ENCODE measurements around the gene MBD3L2B.

The MBD3L2B gene

DNA sequence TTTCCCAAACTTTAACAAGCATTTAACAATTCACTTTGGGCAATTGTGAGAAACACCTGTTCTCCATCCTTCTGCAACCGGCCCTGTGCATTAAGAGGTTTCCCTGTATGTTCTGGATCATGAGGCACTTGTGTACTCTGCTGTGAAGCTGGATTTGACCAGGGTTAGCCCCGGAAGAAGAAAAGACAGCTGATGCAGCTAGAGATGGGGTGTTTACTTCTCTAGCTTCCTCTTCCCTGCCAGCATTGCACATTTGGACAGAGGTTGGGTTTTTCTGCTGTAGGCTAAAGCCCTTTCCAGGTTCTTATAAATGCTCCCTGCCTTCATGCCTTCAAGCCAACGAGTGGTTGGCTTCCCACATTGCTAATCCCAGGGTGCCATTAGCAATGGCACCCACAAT is 20.9 kb downstream of the MBD3L2B start:
- TF ChIP-seq, protein P1, sequence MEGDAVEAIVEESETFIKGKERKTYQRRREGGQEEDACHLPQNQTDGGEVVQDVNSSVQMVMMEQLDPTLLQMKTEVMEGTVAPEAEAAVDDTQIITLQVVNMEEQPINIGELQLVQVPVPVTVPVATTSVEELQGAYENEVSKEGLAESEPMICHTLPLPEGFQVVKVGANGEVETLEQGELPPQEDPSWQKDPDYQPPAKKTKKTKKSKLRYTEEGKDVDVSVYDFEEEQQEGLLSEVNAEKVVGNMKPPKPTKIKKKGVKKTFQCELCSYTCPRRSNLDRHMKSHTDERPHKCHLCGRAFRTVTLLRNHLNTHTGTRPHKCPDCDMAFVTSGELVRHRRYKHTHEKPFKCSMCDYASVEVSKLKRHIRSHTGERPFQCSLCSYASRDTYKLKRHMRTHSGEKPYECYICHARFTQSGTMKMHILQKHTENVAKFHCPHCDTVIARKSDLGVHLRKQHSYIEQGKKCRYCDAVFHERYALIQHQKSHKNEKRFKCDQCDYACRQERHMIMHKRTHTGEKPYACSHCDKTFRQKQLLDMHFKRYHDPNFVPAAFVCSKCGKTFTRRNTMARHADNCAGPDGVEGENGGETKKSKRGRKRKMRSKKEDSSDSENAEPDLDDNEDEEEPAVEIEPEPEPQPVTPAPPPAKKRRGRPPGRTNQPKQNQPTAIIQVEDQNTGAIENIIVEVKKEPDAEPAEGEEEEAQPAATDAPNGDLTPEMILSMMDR (IDR thresholded peaks at IDR 0.05; ENCODE audit: insufficient read depth, low read depth, low read length, missing control alignments) = no peak
- no peak for DNase-seq (ENCODE audit: low read depth)

DNA sequence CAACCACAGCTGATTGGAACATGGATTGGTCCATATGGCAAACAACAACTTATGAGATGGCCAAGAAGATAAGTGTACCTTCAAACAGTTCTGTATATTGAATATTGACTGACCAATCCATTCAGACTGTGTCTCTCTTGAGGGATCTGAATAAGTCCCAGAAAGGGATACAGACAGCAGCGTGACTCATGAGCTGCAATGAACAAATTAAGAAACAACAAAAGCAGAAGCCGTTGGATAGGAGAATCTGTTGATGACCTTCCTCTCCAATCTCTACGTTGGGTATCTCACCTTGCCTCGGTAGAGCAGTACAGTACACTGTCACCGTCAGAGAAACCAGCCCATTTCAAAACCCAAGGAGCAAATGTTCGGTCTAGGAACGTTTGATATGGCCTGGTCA is 21.3 kb downstream of the MBD3L2B start:
- TF ChIP-seq, protein P1 (IDR thresholded peaks at IDR 0.05; ENCODE audit: insufficient read depth, low read depth, low read length, missing control alignments) = no peak
- DNase-seq (ENCODE audit: low read depth) = no peak
- H3K4me3 ChIP-seq (ENCODE audit: low read depth, low read length) = no peak overlapping the region

More for the DNA sequence above, 20.9 kb downstream of the MBD3L2B start:
- no peak overlapping the region for H3K4me3 ChIP-seq (ENCODE audit: low read depth, low read length)

DNA sequence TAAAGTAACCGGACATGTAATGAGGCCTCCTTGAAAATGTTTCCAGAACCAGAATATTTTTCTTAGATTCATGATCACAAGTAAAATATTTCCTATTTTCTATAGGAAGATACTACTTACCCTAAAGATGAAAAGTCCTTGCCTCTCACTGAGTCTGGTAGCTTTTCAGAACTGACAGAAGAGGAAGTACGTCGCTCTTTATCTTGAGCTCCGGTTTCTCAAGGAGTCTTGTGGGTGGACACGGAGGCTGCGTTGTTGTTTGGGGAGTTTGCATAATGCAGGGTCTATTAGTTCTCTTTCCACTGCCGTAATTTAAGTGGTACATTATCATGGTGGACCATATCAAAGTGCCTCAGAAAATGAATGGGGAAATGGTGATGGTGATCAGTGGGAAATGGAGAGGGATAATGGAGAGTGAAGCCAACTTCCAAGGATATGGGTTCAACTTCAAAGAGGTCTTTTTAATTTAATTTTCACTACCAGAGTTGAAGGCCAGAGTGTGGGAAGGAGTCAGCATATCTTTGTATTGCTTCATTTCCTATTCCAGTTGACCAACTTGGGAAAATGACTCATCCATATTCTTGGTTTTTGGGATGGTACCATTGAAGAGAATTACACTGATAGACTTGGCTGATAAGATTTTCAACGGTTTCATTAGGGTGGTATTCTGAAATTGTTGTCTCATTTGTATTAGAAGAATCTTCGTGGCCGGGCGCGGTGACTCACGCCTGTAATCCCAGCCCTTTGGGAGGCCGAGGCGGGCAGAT is 23.4 kb downstream of the MBD3L2B start:
- TF ChIP-seq, protein P1 (IDR thresholded peaks at IDR 0.05; ENCODE audit: insufficient read depth, low read depth, low read length, missing control alignments) = no peak
- no peak overlapping the region for H3K4me3 ChIP-seq (ENCODE audit: low read depth, low read length)
- no peak for DNase-seq (ENCODE audit: low read depth)

DNA sequence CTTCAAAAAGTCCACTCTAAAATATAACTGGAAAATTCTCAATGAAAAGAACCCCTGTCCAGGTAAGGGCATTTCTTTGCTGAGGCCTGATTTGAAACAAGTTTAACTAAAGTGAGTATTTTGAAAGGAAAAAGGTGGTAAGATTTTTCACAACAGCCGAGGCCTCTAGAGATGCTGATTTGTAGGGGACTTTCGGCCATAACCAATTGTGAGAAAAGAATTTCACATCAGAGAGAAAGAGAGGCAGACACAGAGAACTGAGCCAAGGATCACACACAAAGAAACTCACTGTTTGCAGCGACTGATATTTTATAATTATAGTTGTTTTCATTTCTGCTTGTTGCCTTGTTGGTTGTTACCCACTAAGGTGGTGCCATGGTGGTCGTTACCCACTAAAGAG is 24.4 kb downstream of the MBD3L2B start:
- no peak for DNase-seq (ENCODE audit: low read depth)
- H3K4me3 ChIP-seq (ENCODE audit: low read depth, low read length) = no peak overlapping the region
- TF ChIP-seq, protein P1 (IDR thresholded peaks at IDR 0.05; ENCODE audit: insufficient read depth, low read depth, low read length, missing control alignments) = no peak

DNA sequence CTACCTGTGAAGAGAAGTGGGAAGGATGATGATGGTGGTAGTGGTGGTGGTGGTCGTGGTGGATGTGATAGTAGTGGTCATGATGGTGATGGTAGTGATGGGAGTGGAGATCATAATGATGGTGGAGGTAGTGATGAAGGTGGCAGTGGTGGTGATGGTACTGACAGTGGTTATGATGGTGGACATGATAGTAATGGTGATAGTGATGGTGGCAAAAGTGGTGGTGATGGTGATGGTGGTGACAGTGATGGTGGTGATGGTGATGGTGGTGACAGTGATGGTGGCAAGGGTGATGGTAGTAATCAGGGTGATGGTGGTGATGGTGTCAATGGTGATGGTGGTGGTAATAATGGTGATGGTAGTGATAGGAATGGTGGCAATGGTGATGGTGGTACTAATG is 26.2 kb downstream of the MBD3L2B start:
- TF ChIP-seq, protein P1 (IDR thresholded peaks at IDR 0.05; ENCODE audit: insufficient read depth, low read depth, low read length, missing control alignments) = no peak
- no peak for DNase-seq (ENCODE audit: low read depth)
- no peak overlapping the region for H3K4me3 ChIP-seq (ENCODE audit: low read depth, low read length)

DNA sequence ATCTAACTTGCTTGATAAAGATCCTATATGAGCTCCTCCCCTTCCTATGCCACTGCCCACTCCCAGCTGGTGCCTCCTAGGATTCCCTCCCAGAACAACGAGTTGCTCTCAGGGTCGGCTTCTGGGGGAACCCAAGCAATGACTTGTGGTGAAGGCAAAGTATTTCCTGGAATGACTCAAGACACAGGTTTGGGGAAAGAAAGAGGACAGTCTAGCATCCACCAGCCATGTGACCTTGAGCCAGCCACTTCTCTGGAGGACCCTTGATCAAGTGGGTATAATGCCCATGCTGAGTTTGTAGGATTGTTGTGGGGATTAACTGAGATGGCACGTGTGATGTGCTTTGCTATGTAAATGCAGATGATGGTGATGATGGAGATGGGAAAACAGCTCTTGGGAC is 33.0 kb downstream of the MBD3L2B start:
- DNase-seq (ENCODE audit: low read depth) = peak; percentile 3
- no peak overlapping the region for H3K4me3 ChIP-seq (ENCODE audit: low read depth, low read length)
- TF ChIP-seq, protein P1 (IDR thresholded peaks at IDR 0.05; ENCODE audit: insufficient read depth, low read depth, low read length, missing control alignments) = no peak

DNA sequence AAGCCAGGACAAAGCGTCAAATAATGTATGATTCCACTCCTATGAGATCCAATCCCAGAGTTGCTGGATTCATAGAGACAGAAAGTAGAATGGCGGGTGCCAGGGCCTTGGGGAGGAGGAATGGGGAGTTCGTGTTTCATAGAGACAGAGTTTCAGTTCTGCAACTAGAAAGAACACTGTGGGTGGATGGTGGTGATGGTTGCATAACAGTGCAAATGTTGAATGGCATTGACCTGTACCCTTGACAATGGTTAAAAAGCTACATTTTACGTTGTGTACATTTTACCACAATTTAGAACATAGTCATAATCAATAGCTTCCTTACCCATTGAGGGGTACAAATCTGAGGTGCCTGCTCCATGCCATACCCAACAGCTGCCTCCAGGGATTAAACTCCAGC is 33.4 kb downstream of the MBD3L2B start:
- peak; percentile 20 for DNase-seq (ENCODE audit: low read depth)
- TF ChIP-seq, protein P1 (IDR thresholded peaks at IDR 0.05; ENCODE audit: insufficient read depth, low read depth, low read length, missing control alignments) = no peak
- H3K4me3 ChIP-seq (ENCODE audit: low read depth, low read length) = no peak overlapping the region

Measured in GM12865 (cell line).